ENCODE results near the gene PSPN.

DNA sequence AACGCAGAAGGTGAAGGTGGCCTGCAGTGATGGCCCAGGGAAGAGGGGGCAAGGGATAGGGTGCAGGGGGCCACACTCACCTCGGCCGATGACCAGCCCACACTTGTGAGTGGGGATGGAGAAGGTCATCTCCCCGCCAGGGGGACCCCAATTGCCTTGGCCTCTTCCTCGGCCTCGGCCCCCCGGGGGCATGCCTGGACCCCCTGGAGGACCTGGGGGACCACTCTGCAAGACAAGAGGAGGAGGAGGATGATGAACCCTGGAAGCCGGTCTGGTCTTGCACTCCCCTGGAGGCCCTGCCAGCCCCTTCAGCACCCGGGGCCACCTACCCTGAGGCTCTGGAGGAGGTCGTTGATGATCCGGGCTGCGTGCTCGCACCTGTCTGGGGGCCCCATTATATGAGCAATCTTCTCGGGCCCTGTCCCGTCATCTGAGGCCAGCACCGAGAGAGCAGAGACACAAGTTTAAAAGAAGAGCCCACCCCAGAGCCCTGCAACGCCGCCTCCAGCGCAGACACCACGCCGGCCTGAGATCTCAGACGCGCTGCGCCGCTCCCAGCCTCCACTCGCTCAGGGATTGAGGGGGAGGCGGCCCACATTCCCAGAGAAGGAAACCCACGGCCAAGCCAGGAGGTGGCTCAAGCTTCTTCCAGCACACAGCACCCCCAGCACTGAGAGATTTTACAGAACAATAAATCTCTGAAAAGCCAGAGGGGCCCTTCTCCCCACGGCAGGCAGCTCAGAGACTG, 41.1 kb upstream of the PSPN start:
- TF ChIP-seq, protein P1, sequence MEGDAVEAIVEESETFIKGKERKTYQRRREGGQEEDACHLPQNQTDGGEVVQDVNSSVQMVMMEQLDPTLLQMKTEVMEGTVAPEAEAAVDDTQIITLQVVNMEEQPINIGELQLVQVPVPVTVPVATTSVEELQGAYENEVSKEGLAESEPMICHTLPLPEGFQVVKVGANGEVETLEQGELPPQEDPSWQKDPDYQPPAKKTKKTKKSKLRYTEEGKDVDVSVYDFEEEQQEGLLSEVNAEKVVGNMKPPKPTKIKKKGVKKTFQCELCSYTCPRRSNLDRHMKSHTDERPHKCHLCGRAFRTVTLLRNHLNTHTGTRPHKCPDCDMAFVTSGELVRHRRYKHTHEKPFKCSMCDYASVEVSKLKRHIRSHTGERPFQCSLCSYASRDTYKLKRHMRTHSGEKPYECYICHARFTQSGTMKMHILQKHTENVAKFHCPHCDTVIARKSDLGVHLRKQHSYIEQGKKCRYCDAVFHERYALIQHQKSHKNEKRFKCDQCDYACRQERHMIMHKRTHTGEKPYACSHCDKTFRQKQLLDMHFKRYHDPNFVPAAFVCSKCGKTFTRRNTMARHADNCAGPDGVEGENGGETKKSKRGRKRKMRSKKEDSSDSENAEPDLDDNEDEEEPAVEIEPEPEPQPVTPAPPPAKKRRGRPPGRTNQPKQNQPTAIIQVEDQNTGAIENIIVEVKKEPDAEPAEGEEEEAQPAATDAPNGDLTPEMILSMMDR (IDR thresholded peaks at IDR 0.05): no peak
- TF ChIP-seq POLR2A (IDR thresholded peaks at IDR 0.05): no peak
